ENCODE measurements around the gene ZNF648.

ZNF648 gene

GRCh38 chr1:182085726-182086125, 24.2 kb upstream of the ZNF648 start:
- Histone ChIP-seq H3K4me2 (ENCODE audit: low read length) (no peak overlapping the region), H2AK5ac (ENCODE audit: low read length) (peak overlapping the region; percentile 26)

GRCh38 chr1:182084487-182085316, 23.2 kb upstream of the ZNF648 start:
- no peak overlapping the region for H2BK12ac ChIP-seq (ENCODE audit: low read length)
- no peak overlapping the region for H3K9ac ChIP-seq (ENCODE audit: low read length)
- H3K79me1 ChIP-seq (ENCODE audit: low read length): peaks cover 3% of the 10 kb centered on the region
- peak; percentile 81 to 93 for DNase-seq
- H2AK5ac ChIP-seq (ENCODE audit: low read length): no peak overlapping the region
- no peak overlapping the region for H3K4ac ChIP-seq (ENCODE audit: low read depth, low read length)
- H3K4me1 ChIP-seq (ENCODE audit: control insufficient read depth in 1 of 2, insufficient read depth in 2 of 2, low read length in 2 of 2): peaks cover 10% of the 10 kb centered on the region in 2 experiments
- no peaks in the 10 kb centered on the region for H3K79me2 ChIP-seq (ENCODE audit: control insufficient read depth, insufficient read depth, low read length, poor library complexity)
- H3K4me3 ChIP-seq (ENCODE audit: low read depth, low read length): no peak overlapping the region
- no peak overlapping the region for H3K27ac ChIP-seq (ENCODE audit: low read depth, low read length)
- no peak overlapping the region for H3K23ac ChIP-seq (ENCODE audit: low read length)
- H3K18ac ChIP-seq (ENCODE audit: low read length): no peak overlapping the region
- no peaks in the 10 kb centered on the region for H3K27me3 ChIP-seq (ENCODE audit: insufficient read depth, low read length)
- H2BK5ac ChIP-seq (ENCODE audit: low read depth, low read length, poor library complexity): no peak overlapping the region
- H3K9me3 ChIP-seq (ENCODE audit: insufficient read depth, low read depth, low read length): no peaks in the 10 kb centered on the region
- no peak overlapping the region for H3K14ac ChIP-seq (ENCODE audit: low read length)
- no CpG with 5 or more reads among the region's 8 CpGs for WGBS (ENCODE audit: extremely low coverage, insufficient coverage, insufficient read length)
- no peak overlapping the region for H4K91ac ChIP-seq (ENCODE audit: low read depth, low read length)
- no peak overlapping the region for H2AFZ ChIP-seq (ENCODE audit: insufficient read depth, low read length, poor library complexity)
- H3K36me3 ChIP-seq (ENCODE audit: control insufficient read depth in 1 of 2, insufficient read depth in 2 of 2, low read length in 2 of 2): no peaks in the 10 kb centered on the region
- no peak overlapping the region for H4K8ac ChIP-seq (ENCODE audit: low read depth, low read length)
- H3K4me2 ChIP-seq (ENCODE audit: low read length): peak overlapping the region; percentile 32
- no peak overlapping the region for H4K12ac ChIP-seq (ENCODE audit: low read depth, low read length)
- H2BK120ac ChIP-seq (ENCODE audit: insufficient read depth, low read length, poor library complexity): no peak overlapping the region

More at GRCh38 chr1:182085726-182086125, 24.2 kb upstream of the ZNF648 start:
- Histone ChIP-seq H3K36me3 (ENCODE audit: control insufficient read depth in 1 of 2, insufficient read depth in 2 of 2, low read length in 2 of 2) (no peaks in the 10 kb centered on the region), H3K23ac (ENCODE audit: low read length) (no peak overlapping the region), H3K4ac (ENCODE audit: low read depth, low read length) (no peak overlapping the region), H4K91ac (ENCODE audit: low read depth, low read length) (no peak overlapping the region), H3K4me1 (ENCODE audit: control insufficient read depth in 1 of 2, insufficient read depth in 2 of 2, low read length in 2 of 2) (peaks cover 10% of the 10 kb centered on the region in 2 experiments), H3K9ac (ENCODE audit: low read length) (no peak overlapping the region), H3K27ac (ENCODE audit: low read depth, low read length) (no peak overlapping the region), H3K79me2 (ENCODE audit: control insufficient read depth, insufficient read depth, low read length, poor library complexity) (no peaks in the 10 kb centered on the region), H2BK12ac (ENCODE audit: low read length) (peak overlapping the region; percentile 43), H4K8ac (ENCODE audit: low read depth, low read length) (no peak overlapping the region), H2AFZ (ENCODE audit: insufficient read depth, low read length, poor library complexity) (no peak overlapping the region), H2BK5ac (ENCODE audit: low read depth, low read length, poor library complexity) (no peak overlapping the region), H4K12ac (ENCODE audit: low read depth, low read length) (no peak overlapping the region), H3K14ac (ENCODE audit: low read length) (no peak overlapping the region), H3K18ac (ENCODE audit: low read length) (no peak overlapping the region), H3K4me3 (ENCODE audit: low read depth, low read length) (no peak overlapping the region), H3K27me3 (ENCODE audit: insufficient read depth, low read length) (no peaks in the 10 kb centered on the region), H3K9me3 (ENCODE audit: insufficient read depth, low read depth, low read length) (no peaks in the 10 kb centered on the region), H2BK120ac (ENCODE audit: insufficient read depth, low read length, poor library complexity) (no peak overlapping the region), H3K79me1 (ENCODE audit: low read length) (peaks cover 3% of the 10 kb centered on the region)
- DNase-seq: no peak
- no CpG with 5 or more reads among the region's 6 CpGs for WGBS (ENCODE audit: extremely low coverage, insufficient coverage, insufficient read length)

GRCh38 chr1:182083851-182084486, 22.5 kb upstream of the ZNF648 start:
- no peak overlapping the region for H4K8ac ChIP-seq (ENCODE audit: low read depth, low read length)
- no peak overlapping the region for H3K4me2 ChIP-seq (ENCODE audit: low read length)
- no peaks in the 10 kb centered on the region for H3K27me3 ChIP-seq (ENCODE audit: insufficient read depth, low read length)
- no peak overlapping the region for H2BK5ac ChIP-seq (ENCODE audit: low read depth, low read length, poor library complexity)
- no peaks in the 10 kb centered on the region for H3K36me3 ChIP-seq (ENCODE audit: control insufficient read depth in 1 of 2, insufficient read depth in 2 of 2, low read length in 2 of 2)
- no peak overlapping the region for H2BK12ac ChIP-seq (ENCODE audit: low read length)
- H3K18ac ChIP-seq (ENCODE audit: low read length): no peak overlapping the region
- H3K14ac ChIP-seq (ENCODE audit: low read length): no peak overlapping the region
- no peak overlapping the region for H3K23ac ChIP-seq (ENCODE audit: low read length)
- H2BK120ac ChIP-seq (ENCODE audit: insufficient read depth, low read length, poor library complexity): no peak overlapping the region
- H2AFZ ChIP-seq (ENCODE audit: insufficient read depth, low read length, poor library complexity): no peak overlapping the region
- H3K4me1 ChIP-seq (ENCODE audit: control insufficient read depth in 1 of 2, insufficient read depth in 2 of 2, low read length in 2 of 2): peaks cover 10% of the 10 kb centered on the region in 2 experiments
- DNase-seq: no peak
- H3K9me3 ChIP-seq (ENCODE audit: insufficient read depth, low read depth, low read length): no peaks in the 10 kb centered on the region
- peaks cover 3% of the 10 kb centered on the region for H3K79me1 ChIP-seq (ENCODE audit: low read length)
- H3K79me2 ChIP-seq (ENCODE audit: control insufficient read depth, insufficient read depth, low read length, poor library complexity): no peaks in the 10 kb centered on the region
- no peak overlapping the region for H3K4ac ChIP-seq (ENCODE audit: low read depth, low read length)
- H4K12ac ChIP-seq (ENCODE audit: low read depth, low read length): no peak overlapping the region
- no peak overlapping the region for H3K9ac ChIP-seq (ENCODE audit: low read length)
- H3K27ac ChIP-seq (ENCODE audit: low read depth, low read length): no peak overlapping the region
- H4K91ac ChIP-seq (ENCODE audit: low read depth, low read length): no peak overlapping the region
- no peak overlapping the region for H3K4me3 ChIP-seq (ENCODE audit: low read depth, low read length)
- no CpG with 5 or more reads among the region's 3 CpGs for WGBS (ENCODE audit: extremely low coverage, insufficient coverage, insufficient read length)
- H2AK5ac ChIP-seq (ENCODE audit: low read length): no peak overlapping the region

- Histone ChIP-seq H3K23ac (ENCODE audit: low read length) (no peak overlapping the region), H3K4ac (ENCODE audit: low read depth, low read length) (no peak overlapping the region), H2BK120ac (ENCODE audit: insufficient read depth, low read length, poor library complexity) (no peak overlapping the region), H2AK5ac (ENCODE audit: low read length) (no peak overlapping the region), H4K91ac (ENCODE audit: low read depth, low read length) (no peak overlapping the region), H2BK12ac (ENCODE audit: low read length) (no peak overlapping the region), H2BK5ac (ENCODE audit: low read depth, low read length, poor library complexity) (no peak overlapping the region), H3K79me2 (ENCODE audit: control insufficient read depth, insufficient read depth, low read length, poor library complexity) (no peaks in the 10 kb centered on the region), H3K4me1 (ENCODE audit: control insufficient read depth in 1 of 2, insufficient read depth in 2 of 2, low read length in 2 of 2) (no peaks in the 10 kb centered on the region), H3K36me3 (ENCODE audit: control insufficient read depth in 1 of 2, insufficient read depth in 2 of 2, low read length in 2 of 2) (no peaks in the 10 kb centered on the region), H3K79me1 (ENCODE audit: low read length) (no peaks in the 10 kb centered on the region), H3K4me2 (ENCODE audit: low read length) (no peak overlapping the region), H3K9me3 (ENCODE audit: insufficient read depth, low read depth, low read length) (no peaks in the 10 kb centered on the region), H4K8ac (ENCODE audit: low read depth, low read length) (no peak overlapping the region), H4K12ac (ENCODE audit: low read depth, low read length) (no peak overlapping the region), H3K14ac (ENCODE audit: low read length) (no peak overlapping the region), H3K27me3 (ENCODE audit: insufficient read depth, low read length) (no peaks in the 10 kb centered on the region), H2AFZ (ENCODE audit: insufficient read depth, low read length, poor library complexity) (no peak overlapping the region), H3K27ac (ENCODE audit: low read depth, low read length) (no peak overlapping the region), H3K9ac (ENCODE audit: low read length) (no peak overlapping the region), H3K18ac (ENCODE audit: low read length) (no peak overlapping the region), H3K4me3 (ENCODE audit: low read depth, low read length) (no peak overlapping the region)
- WGBS (ENCODE audit: extremely low coverage, insufficient coverage, insufficient read length): no CpG with 5 or more reads among the region's 1 CpG
- DNase-seq: peak in 1 of 2 donors; percentile 74
Measured at GRCh38 chr1:182080955-182081582, 19.6 kb upstream of the ZNF648 start.
